Activated naive CD8-positive, alpha-beta T cell treated with anti-CD3 and anti-CD28 coated beads, Interleukin-2, amount 10 ng/mL, durations not matched to agents 7 days and 5 days (primary cell): Measurements from ENCODE around the gene TIPIN. TPM values are rescaled to one million over a fixed set of nuclear protein-coding genes. Genes with fewer than 3 reads are reported as not detected.
"Not testable (repeated sequence)": the region's sequence is repeated elsewhere in the genome, so short reads cannot be mapped to it uniquely, and the experiment has no call there.

Source experiments
- ATAC-seq: fragments of 150-1000 bp; cut with Tn5 transposase; one replicate; pipeline ENCODE4 v1.10.0; 2021; ENCODE audit warnings: low read depth, moderate library complexity
- POLR2A ChIA-PET: fragments of 350-600 bp; sonication (Branson Sonifier 250); formaldehyde crosslinking; loops from one replicate; lab custom pipeline; 2021; ENCODE audit warnings: antibody characterized with exemption; lab: Charles Lee
- DNase-seq: peaks from one replicate; pipeline ENCODE4 v3.0.0; 2021
- H3K27ac Mint-ChIP-seq: one replicate; pipeline ENCODE4 v1.8.0; 2022; ENCODE audit warnings: mild to moderate bottlenecking, mixed read lengths
- H3K27me3 Mint-ChIP-seq: one replicate; pipeline ENCODE4 v1.8.0; 2022; ENCODE audit warnings: mild to moderate bottlenecking, moderate library complexity, mixed read lengths
- H3K36me3 Mint-ChIP-seq: one replicate; pipeline ENCODE4 v1.8.0; 2021; ENCODE audit warnings: mild to moderate bottlenecking, mixed read lengths
- H3K4me1 Mint-ChIP-seq: one replicate; pipeline ENCODE4 v1.8.0; 2021; ENCODE audit warnings: mixed read lengths
- H3K4me3 Mint-ChIP-seq: one replicate; pipeline ENCODE4 v1.8.0; 2022; ENCODE audit warnings: mild to moderate bottlenecking, moderate library complexity, mixed read lengths
- H3K9me3 Mint-ChIP-seq: one replicate; pipeline ENCODE4 v1.8.0; 2021; ENCODE audit warnings: mixed read lengths
- total RNA-seq, 2 experiments: library from RNA; stranded (reverse); gene quantifications; one replicate each; pipeline ENCODE4 v1.2.3, GENCODE V29; 2021

TIPIN gene
- total RNA-seq, 2 experiments from 2014 or later: 29.5 to 31.3 TPM

- not testable (repeated sequence) for H3K4me3 Mint-ChIP-seq, H3K9me3 Mint-ChIP-seq, ATAC-seq, H3K27me3 Mint-ChIP-seq, DNase-seq
- Mint-ChIP-seq H3K27ac (peak overlapping the region; percentile 56), H3K36me3 (peaks cover 52% of the 10 kb centered on the region), H3K4me1 (peaks cover 62% of the 10 kb centered on the region)
- POLR2A ChIA-PET: interaction anchor here (0.8 kb wide), 1 partner anchor 10 kb away, joined by 6 read pairs; no protein-coding TSS in a partner anchor
Observed at GRCh38 chr15:66393037-66393436, 36.6 kb upstream of the TIPIN start.

- ATAC-seq: no peak
- H3K4me1 Mint-ChIP-seq: peaks cover 64% of the 10 kb centered on the region
- no peak for DNase-seq
Observed at GRCh38 chr15:66390678-66391077, 34.2 kb upstream of the TIPIN start.

GRCh38 chr15:66389859-66390381 lies 33.4 kb upstream of the TIPIN start:
- no peaks in the 10 kb centered on the region for H3K9me3 Mint-ChIP-seq
- ATAC-seq (no peak), DNase-seq (no peak)
- POLR2A ChIA-PET: interaction anchor here (0.5 to 1.3 kb wide), 5 partner anchors 12 to 115 kb away, joined by 3 to 6 read pairs (median 3); partner anchors contain the start of genes RPL4, TIPIN and ZWILCH
- peak overlapping the region; percentile 84 for H3K27ac Mint-ChIP-seq
- no peaks in the 10 kb centered on the region for H3K27me3 Mint-ChIP-seq
- H3K4me3 Mint-ChIP-seq: peak overlapping the region; percentile 97
- peaks cover 66% of the 10 kb centered on the region for H3K4me1 Mint-ChIP-seq
- H3K36me3 Mint-ChIP-seq: peaks cover 40% of the 10 kb centered on the region

More at GRCh38 chr15:66390678-66391077, 34.2 kb upstream of the TIPIN start:
- Mint-ChIP-seq H3K9me3 (no peaks in the 10 kb centered on the region), H3K27me3 (no peaks in the 10 kb centered on the region), H3K27ac (peak overlapping the region; percentile 84), H3K36me3 (peaks cover 42% of the 10 kb centered on the region), H3K4me3 (peak overlapping the region; percentile 97)
- POLR2A ChIA-PET: interaction anchor here (0.6 to 1.1 kb wide), 4 partner anchors 12 to 195 kb away, joined by 3 to 7 read pairs (median 3); partner anchors contain the start of gene TIPIN

GRCh38 chr15:66389098-66389858 lies 32.8 kb upstream of the TIPIN start:
- Mint-ChIP-seq H3K4me1 (peaks cover 62% of the 10 kb centered on the region), H3K27me3 (no peaks in the 10 kb centered on the region), H3K4me3 (peak overlapping the region; percentile 97), H3K9me3 (no peaks in the 10 kb centered on the region), H3K27ac (peak overlapping the region; percentile 84), H3K36me3 (peaks cover 37% of the 10 kb centered on the region)
- ATAC-seq (no peak), DNase-seq (peak; percentile 54)
- POLR2A ChIA-PET: interaction anchor here (0.6 to 1.5 kb wide), 8 partner anchors 10 to 116 kb away, joined by 3 to 7 read pairs (median 5); partner anchors contain the start of genes RPL4 and ZWILCH

GRCh38 chr15:66388576-66388975 lies 32.1 kb upstream of the TIPIN start:
- Mint-ChIP-seq H3K27me3 (no peaks in the 10 kb centered on the region), H3K36me3 (peaks cover 32% of the 10 kb centered on the region), H3K9me3 (no peaks in the 10 kb centered on the region), H3K4me1 (peaks cover 55% of the 10 kb centered on the region), H3K4me3 (peak overlapping the region; percentile 97), H3K27ac (peak overlapping the region; percentile 58)
- POLR2A ChIA-PET: interaction anchor here (0.7 to 3.8 kb wide), 15 partner anchors 11 to 117 kb away, joined by 3 to 50 read pairs (median 7); partner anchors contain the start of genes RPL4, SNAPC5, TIPIN and ZWILCH
- ATAC-seq (no peak), DNase-seq (no peak)

GRCh38 chr15:66388043-66388363 lies 31.5 kb upstream of the TIPIN start:
- H3K36me3 Mint-ChIP-seq: peaks cover 30% of the 10 kb centered on the region
- H3K27ac Mint-ChIP-seq: peak overlapping the region; percentile 88
- ATAC-seq (no peak), DNase-seq (no peak)
- peaks cover 50% of the 10 kb centered on the region for H3K4me1 Mint-ChIP-seq
- POLR2A ChIA-PET: interaction anchor here (1.0 to 3.8 kb wide), 13 partner anchors 12 to 117 kb away, joined by 3 to 50 read pairs (median 7); partner anchors contain the start of genes RPL4, SNAPC5, TIPIN and ZWILCH
- peak overlapping the region; percentile 97 for H3K4me3 Mint-ChIP-seq
- H3K27me3 Mint-ChIP-seq: no peaks in the 10 kb centered on the region
- H3K9me3 Mint-ChIP-seq: no peaks in the 10 kb centered on the region

GRCh38 chr15:66387163-66388042 lies 30.9 kb upstream of the TIPIN start:
- H3K27me3 Mint-ChIP-seq: no peaks in the 10 kb centered on the region
- H3K9me3 Mint-ChIP-seq: no peaks in the 10 kb centered on the region
- ATAC-seq: peak; percentile 41
- POLR2A ChIA-PET: interaction anchor here (0.7 to 3.8 kb wide), 17 partner anchors 12 to 118 kb away, joined by 3 to 50 read pairs (median 7); partner anchors contain the start of genes RPL4, SNAPC5, TIPIN and ZWILCH
- peak; percentile 75 for DNase-seq
- peaks cover 26% of the 10 kb centered on the region for H3K36me3 Mint-ChIP-seq
- peak overlapping the region; percentile 97 for H3K4me3 Mint-ChIP-seq
- peak overlapping the region; percentile 88 for H3K27ac Mint-ChIP-seq
- H3K4me1 Mint-ChIP-seq: peaks cover 49% of the 10 kb centered on the region

GRCh38 chr15:66386204-66387123 lies 30.0 kb upstream of the TIPIN start, which contains the start of gene MAP2K1:
TSS of gene MAP2K1 (plus strand) at chr15:66386912. CDS start at chr15:66387348, 436 bp downstream.
- Mint-ChIP-seq H3K27ac (peak within 1 kb of the TSS; percentile 99), H3K4me1 (peaks cover 43% of the 10 kb centered on the region), H3K9me3 (no peaks in the 10 kb centered on the region), H3K27me3 (no peaks in the 10 kb centered on the region), H3K36me3 (peaks cover 22% of the 10 kb centered on the region), H3K4me3 (peak within 1 kb of the TSS; percentile 100)
- POLR2A ChIA-PET: interaction anchor here (0.6 to 3.8 kb wide), 18 partner anchors 12 to 1550 kb away, joined by 3 to 50 read pairs (median 6); partner anchors contain the start of genes RPL4, SNAPC5, TIPIN and ZWILCH
- ATAC-seq (peak; percentile 87), DNase-seq (peak; percentile 98)

- Mint-ChIP-seq H3K4me1 (peaks cover 11% of the 10 kb centered on the region), H3K36me3 (peaks cover 10% of the 10 kb centered on the region)
- H3K27ac Mint-ChIP-seq, H3K27me3 Mint-ChIP-seq, H3K4me3 Mint-ChIP-seq, DNase-seq, H3K9me3 Mint-ChIP-seq, POLR2A ChIA-PET, ATAC-seq: not testable (repeated sequence)
Observed at GRCh38 chr15:66381376-66381775, 24.9 kb upstream of the TIPIN start.

GRCh38 chr15:66378814-66379430 lies 22.4 kb upstream of the TIPIN start:
- Mint-ChIP-seq H3K9me3 (peaks cover 6% of the 10 kb centered on the region), H3K4me1 (peaks cover 2% of the 10 kb centered on the region), H3K36me3 (peaks cover 8% of the 10 kb centered on the region), H3K4me3 (no peak overlapping the region), H3K27me3 (no peaks in the 10 kb centered on the region), H3K27ac (no peak overlapping the region)
- ATAC-seq: no peak
- POLR2A ChIA-PET: interaction anchor here (0.7 kb wide), 1 partner anchor 10 kb away, joined by 3 read pairs; no protein-coding TSS in a partner anchor
- DNase-seq: no peak

- Mint-ChIP-seq H3K4me3 (no peak overlapping the region), H3K4me1 (peaks cover 21% of the 10 kb centered on the region), H3K36me3 (peaks cover 4% of the 10 kb centered on the region), H3K9me3 (peaks cover 6% of the 10 kb centered on the region), H3K27me3 (no peaks in the 10 kb centered on the region), H3K27ac (no peak overlapping the region)
- DNase-seq (no peak), ATAC-seq (no peak)
- POLR2A ChIA-PET: interaction anchor here (1.1 kb wide), 1 partner anchor 11 kb away, joined by 3 read pairs; no protein-coding TSS in a partner anchor
Observed at GRCh38 chr15:66374179-66374578, 17.7 kb upstream of the TIPIN start.
